H9 (cell line): ENCODE measurements around the gene GRIN2A. TPM values are rescaled to one million over a fixed set of nuclear protein-coding genes. Genes with fewer than 3 reads are reported as not detected.

Experiments used
- DNase-seq: peaks from one replicate; pipeline ENCODE4 v3.0.0-alpha.2; 2017
- H2AFZ ChIP-seq: one replicate; pipeline ENCODE4 v1.6.1; 2013; ENCODE audit warnings: mild to moderate bottlenecking, low read length, control low read depth, moderate library complexity
- H2AK5ac ChIP-seq: 2 replicates; pipeline ENCODE4 v1.6.1; 2013; ENCODE audit warnings: low read length, control low read depth, mixed read lengths; ENCODE audit not compliant: insufficient read length
- H2BK120ac ChIP-seq: one replicate; pipeline ENCODE4 v1.6.1; 2013; ENCODE audit warnings: low read depth, mild to moderate bottlenecking, low read length, control low read depth, inconsistent platforms; ENCODE audit not compliant: poor library complexity, severe bottlenecking
- H2BK12ac ChIP-seq: 2 replicates; pipeline ENCODE4 v1.6.1; 2013; ENCODE audit warnings: low read length, control low read depth, mixed read lengths, low read depth; ENCODE audit not compliant: insufficient read length
- H2BK15ac ChIP-seq: 2 replicates; pipeline ENCODE4 v1.6.1; 2013; ENCODE audit warnings: low read depth, low read length, control low read depth
- H2BK20ac ChIP-seq: one replicate; pipeline ENCODE4 v1.6.1; 2013; ENCODE audit warnings: low read depth, mild to moderate bottlenecking, low read length, control low read depth, inconsistent platforms; ENCODE audit not compliant: poor library complexity, severe bottlenecking
- H2BK5ac ChIP-seq: 2 replicates; pipeline ENCODE4 v1.6.1; 2013; ENCODE audit warnings: low read length, control low read depth, mixed read lengths; ENCODE audit not compliant: insufficient read length
- H3K14ac ChIP-seq: 2 replicates; pipeline ENCODE4 v1.6.1; 2013; ENCODE audit warnings: low read length, control low read depth; ENCODE audit not compliant: insufficient read depth
- H3K18ac ChIP-seq: 2 replicates; pipeline ENCODE4 v1.6.1; 2013; ENCODE audit warnings: low read depth, mild to moderate bottlenecking, mixed read lengths, low read length, control low read depth; ENCODE audit not compliant: insufficient read length
- H3K23ac ChIP-seq: 2 replicates; pipeline ENCODE4 v1.6.1; 2013; ENCODE audit warnings: low read length, control low read depth, mixed read lengths, low read depth; ENCODE audit not compliant: insufficient read length
- H3K23me2 ChIP-seq: 2 replicates; pipeline ENCODE4 v1.6.1; 2013; ENCODE audit warnings: low read depth, mild to moderate bottlenecking, mixed read lengths, low read length, control low read depth; ENCODE audit not compliant: insufficient read length, poor library complexity, severe bottlenecking
- H3K27ac ChIP-seq: 2 replicates; pipeline ENCODE4 v1.5.1; 2013; ENCODE audit warnings: low read length, control low read depth, mixed read lengths, low read depth; ENCODE audit not compliant: insufficient read length
- H3K27me3 ChIP-seq: 2 replicates; pipeline ENCODE4 v1.6.1; 2013; ENCODE audit warnings: low read length, control low read depth, inconsistent platforms; ENCODE audit not compliant: insufficient read depth
- H3K4ac ChIP-seq: 2 replicates; pipeline ENCODE4 v1.6.1; 2013; ENCODE audit warnings: low read depth, mild to moderate bottlenecking, control low read depth, inconsistent platforms, low read length, moderate library complexity
- H3K4me1 ChIP-seq: 2 replicates; pipeline ENCODE4 v1.6.1; 2013; ENCODE audit warnings: low read length, control low read depth, inconsistent platforms; ENCODE audit not compliant: insufficient read depth
- H3K4me2 ChIP-seq: 2 replicates; pipeline ENCODE4 v1.6.1; 2013; ENCODE audit warnings: low read length, control low read depth, mixed read lengths; ENCODE audit not compliant: insufficient read length, insufficient read depth
- H3K56ac ChIP-seq: 2 replicates; pipeline ENCODE4 v1.6.1; 2013; ENCODE audit warnings: low read depth, mild to moderate bottlenecking, mixed read lengths, low read length, control low read depth; ENCODE audit not compliant: insufficient read length
- H3K79me1 ChIP-seq: 2 replicates; pipeline ENCODE4 v1.6.1; 2013; ENCODE audit warnings: low read depth, mild to moderate bottlenecking, moderate library complexity, low read length, control low read depth, inconsistent platforms; ENCODE audit not compliant: insufficient read depth, poor library complexity, severe bottlenecking
- H3K79me2 ChIP-seq: 2 replicates; pipeline ENCODE4 v1.6.1; 2013; ENCODE audit warnings: low read length, control low read depth, inconsistent platforms; ENCODE audit not compliant: insufficient read depth
- H3K9ac ChIP-seq: 2 replicates; pipeline ENCODE4 v1.6.1; 2013; ENCODE audit warnings: low read length, control low read depth, mixed read lengths; ENCODE audit not compliant: insufficient read length; ENCODE audit errors: extremely low read depth
- H3K9me3 ChIP-seq: one replicate; pipeline ENCODE4 v1.6.1; 2013; ENCODE audit warnings: low read depth, low read length, inconsistent platforms; ENCODE audit not compliant: control insufficient read depth
- H3T11ph ChIP-seq: one replicate; pipeline ENCODE4 v1.6.1; 2013; ENCODE audit warnings: mild to moderate bottlenecking, low read length, control low read depth, inconsistent platforms
- H4K20me1 ChIP-seq: one replicate; pipeline ENCODE4 v1.6.1; 2013; ENCODE audit not compliant: control insufficient read depth, insufficient read length, insufficient read depth
- H4K5ac ChIP-seq: 2 replicates; pipeline ENCODE4 v1.6.1; 2013; ENCODE audit warnings: low read depth, mild to moderate bottlenecking, mixed read lengths, low read length, control low read depth; ENCODE audit not compliant: insufficient read length
- H4K8ac ChIP-seq: replicated peaks from 2 replicates; pipeline ENCODE4 v1.6.1; 2013; ENCODE audit warnings: low read length, control low read depth, mixed read lengths, low read depth; ENCODE audit not compliant: insufficient read length
- H4K91ac ChIP-seq: 2 replicates; pipeline ENCODE4 v1.6.1; 2013; ENCODE audit warnings: low read depth, mild to moderate bottlenecking, moderate library complexity, mixed read lengths, low read length, control low read depth; ENCODE audit not compliant: insufficient read length
- H3K27ac Mint-ChIP-seq, 3 experiments: 2 replicates in 2 of 3; 3 replicates in 1 of 3; pipeline ENCODE4 v1.8.0; 2020 to 2021; ENCODE audit warnings: mixed read lengths in 3 of 3, mild to moderate bottlenecking in 1 of 3, moderate library complexity in 1 of 3
- H3K27me3 Mint-ChIP-seq: 2 replicates; pipeline ENCODE4 v1.8.0; 2021; ENCODE audit warnings: low read depth, mild to moderate bottlenecking, moderate library complexity, mixed read lengths
- H3K36me3 Mint-ChIP-seq, 3 experiments: 2 replicates in 2 of 3; 3 replicates in 1 of 3; pipeline ENCODE4 v1.8.0; 2020 to 2021; ENCODE audit warnings: low read depth in 3 of 3, mixed read lengths in 3 of 3; ENCODE audit not compliant: insufficient read depth in 1 of 3
- H3K4me1 Mint-ChIP-seq, 2 experiments: 2 replicates each; pipeline ENCODE4 v1.8.0; 2020; ENCODE audit warnings: mixed read lengths in 2 of 2
- H3K4me3 Mint-ChIP-seq, 2 experiments: 2 replicates in 1 of 2; 3 replicates in 1 of 2; pipeline ENCODE4 v1.8.0; 2020 to 2021; ENCODE audit warnings: mild to moderate bottlenecking in 2 of 2, mixed read lengths in 2 of 2, moderate library complexity in 1 of 2
- H3K9me3 Mint-ChIP-seq, 2 experiments: 2 replicates in 1 of 2; 3 replicates in 1 of 2; pipeline ENCODE4 v1.8.0; 2020; ENCODE audit warnings: mild to moderate bottlenecking in 2 of 2, mixed read lengths in 2 of 2, moderate library complexity in 1 of 2
- WGBS: extraction: QIAGEN DNeasy Blood & Tissue Kit; methylation state at CpG from one replicate; pipeline ENCODE4 v1.1.7; 2013; ENCODE audit warnings: missing lambda C conversion rate, low lambda C conversion rate, mixed read lengths; ENCODE audit not compliant: insufficient read length; ENCODE audit errors: extremely low coverage; 5-methylcytosine and 5-hydroxymethylcytosine counted together
- total RNA-seq: library from RNA; stranded (reverse); gene quantifications from 2 replicates; pipeline ENCODE4 v1.2.1, GENCODE V29; 2021
- TF ChIP-seq, protein P1 (sequence below): fragments of 200-600 bp; sonication (generic); conservative IDR thresholded peaks from 3 replicates; pipeline ENCODE4 v1.8.0; 2021; ENCODE audit warnings: antibody characterized with exemption, mild to moderate bottlenecking

GRIN2A gene
- total RNA-seq, 1 experiment from 2014 or later: 1.5 TPM

DNA sequence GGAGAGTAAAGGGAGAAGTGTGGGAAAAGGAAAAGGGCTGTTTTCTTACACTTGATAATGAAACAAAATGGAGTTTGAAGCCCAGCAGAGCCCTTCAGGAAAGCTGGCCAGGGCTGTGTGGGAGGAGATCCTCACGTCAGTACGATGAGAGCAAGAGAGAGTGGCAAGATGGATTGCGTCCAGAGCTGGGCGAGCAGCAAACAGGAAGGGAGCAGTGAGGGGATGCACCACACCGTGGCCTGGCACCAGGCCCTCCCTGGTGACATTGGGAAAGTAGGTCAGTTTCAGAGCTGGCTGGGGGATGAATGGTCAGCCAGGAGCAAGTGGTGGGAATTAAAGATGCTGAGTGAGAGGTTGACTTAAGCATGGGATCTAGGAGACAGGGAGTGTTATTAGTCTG is 273.6 kb downstream of the GRIN2A start:
- Histone ChIP-seq H3K4ac (no peak overlapping the region), H4K5ac (no peak overlapping the region), H4K8ac (no peak overlapping the region), H2BK20ac (no peak overlapping the region), H2BK120ac (no peak overlapping the region), H3K23ac (no peak overlapping the region), H3K23me2 (peaks cover 2% of the 10 kb centered on the region), H2BK15ac (no peak overlapping the region), H3K4me2 (no peak overlapping the region), H3K27ac (no peak overlapping the region), H2BK12ac (no peak overlapping the region), H3K9ac (no peak overlapping the region), H3K9me3 (no peaks in the 10 kb centered on the region), H3K18ac (no peak overlapping the region), H2AK5ac (no peak overlapping the region), H3K79me2 (no peaks in the 10 kb centered on the region), H2BK5ac (no peak overlapping the region), H2AFZ (no peak overlapping the region), H4K91ac (no peak overlapping the region), H3K27me3 (no peaks in the 10 kb centered on the region), H3K4me1 (no peaks in the 10 kb centered on the region), H4K20me1 (no peaks in the 10 kb centered on the region), H3K79me1 (no peaks in the 10 kb centered on the region), H3K14ac (no peak overlapping the region), H3T11ph (no peak overlapping the region), H3K56ac (no peak overlapping the region)
- Mint-ChIP-seq H3K36me3 (no peaks in the 10 kb centered on the region), H3K27ac (no peak overlapping the region), H3K9me3 (no peaks in the 10 kb centered on the region), H3K27me3 (no peaks in the 10 kb centered on the region; the same call in none of the 2 replicates), H3K4me3 (no peak overlapping the region), H3K4me1 (no peaks in the 10 kb centered on the region)
- DNase-seq: no peak
- WGBS: no CpG with 5 or more reads among the region's 5 CpGs
- TF ChIP-seq, protein P1, sequence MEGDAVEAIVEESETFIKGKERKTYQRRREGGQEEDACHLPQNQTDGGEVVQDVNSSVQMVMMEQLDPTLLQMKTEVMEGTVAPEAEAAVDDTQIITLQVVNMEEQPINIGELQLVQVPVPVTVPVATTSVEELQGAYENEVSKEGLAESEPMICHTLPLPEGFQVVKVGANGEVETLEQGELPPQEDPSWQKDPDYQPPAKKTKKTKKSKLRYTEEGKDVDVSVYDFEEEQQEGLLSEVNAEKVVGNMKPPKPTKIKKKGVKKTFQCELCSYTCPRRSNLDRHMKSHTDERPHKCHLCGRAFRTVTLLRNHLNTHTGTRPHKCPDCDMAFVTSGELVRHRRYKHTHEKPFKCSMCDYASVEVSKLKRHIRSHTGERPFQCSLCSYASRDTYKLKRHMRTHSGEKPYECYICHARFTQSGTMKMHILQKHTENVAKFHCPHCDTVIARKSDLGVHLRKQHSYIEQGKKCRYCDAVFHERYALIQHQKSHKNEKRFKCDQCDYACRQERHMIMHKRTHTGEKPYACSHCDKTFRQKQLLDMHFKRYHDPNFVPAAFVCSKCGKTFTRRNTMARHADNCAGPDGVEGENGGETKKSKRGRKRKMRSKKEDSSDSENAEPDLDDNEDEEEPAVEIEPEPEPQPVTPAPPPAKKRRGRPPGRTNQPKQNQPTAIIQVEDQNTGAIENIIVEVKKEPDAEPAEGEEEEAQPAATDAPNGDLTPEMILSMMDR: no peak
